Lung microvascular endothelial cell (primary cell): ENCODE results near the gene CDADC1. TPM values are rescaled to one million over a fixed set of nuclear protein-coding genes. Genes with fewer than 3 reads are reported as not detected.
A peak's percentile ranks its signal among the peaks of the same experiment; 100 is the strongest.

ENCODE experiments used
- DNase-seq, 2 donors: peaks; one replicate each; pipeline versions ENCODE4 v3.0.0 to v3.0.0-alpha.2; 2010; ENCODE audit warnings: low read depth in 2 of 2
- total RNA-seq: library from RNA; depleted of rRNA; stranded (reverse); fragments of >200 nt; gene quantifications from 2 replicates; pipeline ENCODE4 v1.2.1, GENCODE V29; 2014

Gene CDADC1
- total RNA-seq, 1 donor from 2014 or later = 2.2 TPM

GRCh38 chr13:49235856-49236431 lies 11.8 kb upstream of the CDADC1 start:
- DNase-seq = no peak

GRCh38 chr13:49238621-49239020 lies 9.1 kb upstream of the CDADC1 start:
- DNase-seq = no peak

- peak; percentile 38 to 57 for DNase-seq
Observed at GRCh38 chr13:49240017-49240416, 7.7 kb upstream of the CDADC1 start.

GRCh38 chr13:49241296-49241695 lies 6.4 kb upstream of the CDADC1 start:
- no peak for DNase-seq

GRCh38 chr13:49245101-49245500 lies 2.6 kb upstream of the CDADC1 start:
- no peak for DNase-seq

- DNase-seq = no peak
Observed at GRCh38 chr13:49246850-49247642, 679 bp upstream of the CDADC1 start.

- DNase-seq = peak; percentile 12
Observed at GRCh38 chr13:49248622-49249002, 887 bp downstream of the CDADC1 start.

- no peak for DNase-seq
Observed at GRCh38 chr13:49251326-49251725, 3.6 kb downstream of the CDADC1 start.

GRCh38 chr13:49253310-49253709 lies 5.6 kb downstream of the CDADC1 start:
- no peak for DNase-seq

GRCh38 chr13:49254007-49254406 lies 6.3 kb downstream of the CDADC1 start:
- DNase-seq = peak in 1 of 2 donors; percentile 43

GRCh38 chr13:49256841-49257240 lies 9.1 kb downstream of the CDADC1 start:
- DNase-seq = no peak

- peak in 1 of 2 donors; percentile 3 for DNase-seq
Observed at GRCh38 chr13:49258089-49258796, 10.5 kb downstream of the CDADC1 start.

GRCh38 chr13:49259586-49259985 lies 11.9 kb downstream of the CDADC1 start:
- no peak for DNase-seq

- no peak for DNase-seq
Observed at GRCh38 chr13:49262634-49263033, 14.9 kb downstream of the CDADC1 start.

- DNase-seq = peak in 1 of 2 donors; percentile 20
Observed at GRCh38 chr13:49265822-49266221, 18.1 kb downstream of the CDADC1 start.

- no peak for DNase-seq
Observed at GRCh38 chr13:49271264-49271663, 23.5 kb downstream of the CDADC1 start.

- DNase-seq = peak in 1 of 2 donors; percentile 4
Observed at GRCh38 chr13:49272296-49272695, 24.6 kb downstream of the CDADC1 start.

- DNase-seq = no peak
Observed at GRCh38 chr13:49278211-49278610, 30.5 kb downstream of the CDADC1 start.

GRCh38 chr13:49279112-49279511 lies 31.4 kb downstream of the CDADC1 start:
- no peak for DNase-seq

GRCh38 chr13:49279885-49280284 lies 32.2 kb downstream of the CDADC1 start:
- no peak for DNase-seq

- DNase-seq = no peak
Observed at GRCh38 chr13:49287995-49288394, 40.3 kb downstream of the CDADC1 start.

GRCh38 chr13:49288458-49288857 lies 40.7 kb downstream of the CDADC1 start:
- DNase-seq = no peak
